ENCODE results near the gene C16orf74.

DNA sequence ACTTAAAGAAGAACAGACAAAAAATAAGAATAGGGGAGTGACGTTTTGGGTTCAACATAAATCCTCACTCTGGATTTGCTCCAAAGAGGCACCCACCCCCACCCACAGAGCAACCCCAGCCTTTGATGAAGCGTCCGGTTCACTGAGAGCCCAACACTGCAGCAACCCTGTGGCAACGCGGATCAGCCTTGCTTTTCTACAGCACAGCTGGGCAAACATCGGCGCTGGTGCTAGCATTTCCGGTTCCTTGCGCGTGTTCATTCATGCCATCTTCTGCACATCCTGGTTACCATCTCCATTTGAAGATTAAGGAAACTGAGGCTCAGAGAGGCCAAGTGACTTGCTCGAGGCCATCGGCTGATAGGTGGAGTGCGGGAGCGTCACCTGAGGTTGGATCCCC is 53.5 kb downstream of the C16orf74 start:
- no peak for TF ChIP-seq EP300 (IDR thresholded peaks at IDR 0.05)
- TF ChIP-seq, protein P1, sequence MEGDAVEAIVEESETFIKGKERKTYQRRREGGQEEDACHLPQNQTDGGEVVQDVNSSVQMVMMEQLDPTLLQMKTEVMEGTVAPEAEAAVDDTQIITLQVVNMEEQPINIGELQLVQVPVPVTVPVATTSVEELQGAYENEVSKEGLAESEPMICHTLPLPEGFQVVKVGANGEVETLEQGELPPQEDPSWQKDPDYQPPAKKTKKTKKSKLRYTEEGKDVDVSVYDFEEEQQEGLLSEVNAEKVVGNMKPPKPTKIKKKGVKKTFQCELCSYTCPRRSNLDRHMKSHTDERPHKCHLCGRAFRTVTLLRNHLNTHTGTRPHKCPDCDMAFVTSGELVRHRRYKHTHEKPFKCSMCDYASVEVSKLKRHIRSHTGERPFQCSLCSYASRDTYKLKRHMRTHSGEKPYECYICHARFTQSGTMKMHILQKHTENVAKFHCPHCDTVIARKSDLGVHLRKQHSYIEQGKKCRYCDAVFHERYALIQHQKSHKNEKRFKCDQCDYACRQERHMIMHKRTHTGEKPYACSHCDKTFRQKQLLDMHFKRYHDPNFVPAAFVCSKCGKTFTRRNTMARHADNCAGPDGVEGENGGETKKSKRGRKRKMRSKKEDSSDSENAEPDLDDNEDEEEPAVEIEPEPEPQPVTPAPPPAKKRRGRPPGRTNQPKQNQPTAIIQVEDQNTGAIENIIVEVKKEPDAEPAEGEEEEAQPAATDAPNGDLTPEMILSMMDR (IDR thresholded peaks at IDR 0.05) = no peak
